GM10847 (cell line): ENCODE data around the gene RAD51D.

ENCODE experiments used
- POLR2A ChIP-seq: IDR thresholded peaks from 2 replicates; pipeline ENCODE4 v1.6.1; 2011; ENCODE audit not compliant: insufficient read length; ENCODE audit errors: extremely low read depth

Gene RAD51D

GRCh38 chr17:35086931-35087573 lies 32.6 kb downstream of the RAD51D start:
- no peak for TF ChIP-seq POLR2A

- TF ChIP-seq POLR2A: no peak
Observed at GRCh38 chr17:35086164-35086563, 33.5 kb downstream of the RAD51D start.

GRCh38 chr17:35084987-35085386 lies 34.7 kb downstream of the RAD51D start:
- TF ChIP-seq POLR2A: no peak

GRCh38 chr17:35083071-35083470 lies 36.6 kb downstream of the RAD51D start:
- TF ChIP-seq POLR2A: no peak

- TF ChIP-seq POLR2A: no peak
Observed at GRCh38 chr17:35082073-35082657, 37.5 kb downstream of the RAD51D start.

- TF ChIP-seq POLR2A: no peak
Observed at GRCh38 chr17:35081638-35082037, 38.0 kb downstream of the RAD51D start.

- TF ChIP-seq POLR2A: no peak
Observed at GRCh38 chr17:35080536-35080935, 39.1 kb downstream of the RAD51D start.

- TF ChIP-seq POLR2A: no peak
Observed at GRCh38 chr17:35079547-35080423, 39.9 kb downstream of the RAD51D start.

GRCh38 chr17:35076874-35077273 lies 42.8 kb downstream of the RAD51D start:
- TF ChIP-seq POLR2A: no peak

GRCh38 chr17:35074711-35075707 lies 44.7 kb downstream of the RAD51D start:
- TF ChIP-seq POLR2A: no peak

GRCh38 chr17:35073991-35074627 lies 45.6 kb downstream of the RAD51D start:
- no peak for TF ChIP-seq POLR2A

- no peak for TF ChIP-seq POLR2A
Observed at GRCh38 chr17:35073183-35073790, 46.4 kb downstream of the RAD51D start.

GRCh38 chr17:35069311-35069710 lies 50.3 kb downstream of the RAD51D start:
- TF ChIP-seq POLR2A: no peak

GRCh38 chr17:35068249-35068648 lies 51.4 kb downstream of the RAD51D start:
- no peak for TF ChIP-seq POLR2A
